ENCODE results near the gene AKT2. TPM values are rescaled to one million over a fixed set of nuclear protein-coding genes. Genes with fewer than 3 reads are reported as not detected.
"Not testable (repeated sequence)": the region's sequence is repeated elsewhere in the genome, so short reads cannot be mapped to it uniquely, and the experiment has no call there.

AKT2 gene
- total RNA-seq, 1 experiment from 2014 or later: 39.3 TPM

- no peak for DNase-seq (ENCODE audit: extremely low read depth, low read depth)
Observed at GRCh38 chr19:40223135-40223822, 61.9 kb downstream of the AKT2 start.

DNA sequence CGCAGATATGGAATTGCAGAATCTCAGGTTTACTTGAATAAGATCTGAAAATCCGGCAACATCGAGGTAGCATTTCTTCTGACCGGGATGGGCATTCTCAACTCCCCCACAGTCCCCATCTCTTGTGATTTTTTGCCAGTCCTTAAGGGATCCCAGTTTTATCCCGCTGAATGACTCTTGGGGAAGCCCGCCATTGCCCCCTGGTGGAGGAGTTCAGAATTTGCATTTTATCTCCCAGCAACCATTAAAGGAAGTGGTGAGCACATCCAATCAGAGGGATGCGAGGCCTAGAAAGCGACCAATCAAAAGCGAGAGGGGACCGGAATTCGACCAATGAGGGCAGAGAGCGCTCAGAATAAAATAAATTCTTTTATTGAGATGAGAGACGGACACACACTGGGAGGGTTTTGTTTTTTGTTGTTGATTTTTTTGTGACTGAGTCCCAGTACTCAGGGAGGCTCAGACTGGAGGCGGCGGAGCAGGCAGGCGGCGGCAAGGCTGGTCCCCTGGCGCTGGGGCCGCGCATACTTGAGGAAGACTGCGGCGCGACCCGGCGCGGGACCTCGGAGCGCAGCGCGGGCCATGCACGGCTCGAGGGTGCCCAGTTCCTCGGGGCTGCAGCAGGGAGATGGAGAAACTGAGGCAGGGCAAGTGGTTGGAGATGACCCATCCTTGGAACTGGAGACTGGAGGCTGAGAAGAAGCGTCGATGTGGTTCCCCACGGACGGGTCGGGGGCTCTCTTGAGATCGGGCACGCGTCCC, 63.1 kb downstream of the AKT2 start:
- peak; percentile 86 for DNase-seq (ENCODE audit: extremely low read depth, low read depth)

GRCh38 chr19:40220674-40221073, 64.5 kb downstream of the AKT2 start:
- no peak for DNase-seq (ENCODE audit: extremely low read depth, low read depth)

GRCh38 chr19:40219721-40220276, 65.3 kb downstream of the AKT2 start:
- DNase-seq (ENCODE audit: extremely low read depth, low read depth): peak; percentile 20

GRCh38 chr19:40219029-40219428, 66.1 kb downstream of the AKT2 start:
- DNase-seq (ENCODE audit: extremely low read depth, low read depth): not testable (repeated sequence)

DNA sequence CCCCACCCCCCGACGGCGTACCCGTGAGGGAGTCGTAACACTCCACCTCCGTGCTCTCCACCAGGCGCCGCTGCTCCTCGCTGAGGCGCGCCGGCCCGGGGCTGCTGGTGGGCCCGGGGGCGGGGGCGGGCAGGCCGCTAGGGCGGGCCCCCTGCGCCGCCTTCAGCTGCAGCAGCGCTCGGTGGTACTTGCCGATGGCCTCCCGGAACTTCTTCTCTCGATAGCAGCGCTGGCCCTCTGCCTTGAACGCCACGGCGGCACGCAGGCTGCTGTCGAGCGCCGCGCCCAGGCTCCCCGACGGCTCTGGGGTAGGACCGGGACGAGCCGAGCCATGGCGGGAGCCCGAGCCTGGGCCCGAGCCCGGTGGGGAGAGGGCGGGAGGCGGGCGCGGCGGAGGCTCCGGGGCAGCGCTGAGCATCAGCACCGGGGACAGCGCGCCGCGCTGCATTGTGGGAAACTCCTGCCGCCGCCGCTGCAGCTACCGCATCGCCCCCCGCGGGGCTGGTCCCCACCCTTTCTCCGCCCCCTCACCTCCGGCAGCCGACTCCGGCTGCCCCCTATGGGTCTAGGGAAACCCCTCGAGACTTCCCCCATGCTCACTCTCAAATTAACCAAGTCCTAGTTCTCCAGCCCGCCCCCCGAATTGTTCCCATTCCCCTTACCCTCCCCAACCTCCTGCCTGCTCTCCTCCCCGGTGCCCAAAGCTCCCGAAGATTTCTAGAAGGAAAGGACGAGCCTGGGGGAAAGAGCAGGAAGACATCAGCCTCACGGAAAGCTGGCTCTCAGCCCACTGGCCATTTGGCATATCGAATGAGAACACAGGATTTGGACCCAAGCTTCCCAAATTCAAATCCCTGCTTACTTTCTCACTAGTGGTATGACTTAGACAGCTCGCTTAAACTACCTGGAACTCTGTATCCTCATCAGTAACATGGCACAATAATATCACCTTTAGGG, 66.9 kb downstream of the AKT2 start, which contains the start of gene TTC9B:
Gene TTC9B, minus strand, starts transcription at position 451 of the 957 bp plus-strand sequence. Its CDS starts 3 bp downstream, at position 448.
- DNase-seq (ENCODE audit: extremely low read depth, low read depth): no peak

GRCh38 chr19:40217027-40217810, 67.9 kb downstream of the AKT2 start:
- DNase-seq (ENCODE audit: extremely low read depth, low read depth): no peak

DNA sequence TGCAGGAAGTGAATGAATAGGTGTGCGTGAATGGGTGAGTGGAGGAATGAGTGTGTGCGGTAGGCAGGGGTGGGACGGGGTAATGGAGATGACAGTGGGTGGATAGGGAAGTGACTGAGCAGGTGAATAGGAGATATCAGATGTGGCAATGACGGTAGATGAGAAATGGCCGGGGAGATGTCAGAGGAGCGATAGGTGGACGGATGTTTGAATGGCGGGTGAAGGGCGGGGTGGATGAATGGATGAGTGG, 68.4 kb downstream of the AKT2 start:
- no peak for DNase-seq (ENCODE audit: extremely low read depth, low read depth)

DNA sequence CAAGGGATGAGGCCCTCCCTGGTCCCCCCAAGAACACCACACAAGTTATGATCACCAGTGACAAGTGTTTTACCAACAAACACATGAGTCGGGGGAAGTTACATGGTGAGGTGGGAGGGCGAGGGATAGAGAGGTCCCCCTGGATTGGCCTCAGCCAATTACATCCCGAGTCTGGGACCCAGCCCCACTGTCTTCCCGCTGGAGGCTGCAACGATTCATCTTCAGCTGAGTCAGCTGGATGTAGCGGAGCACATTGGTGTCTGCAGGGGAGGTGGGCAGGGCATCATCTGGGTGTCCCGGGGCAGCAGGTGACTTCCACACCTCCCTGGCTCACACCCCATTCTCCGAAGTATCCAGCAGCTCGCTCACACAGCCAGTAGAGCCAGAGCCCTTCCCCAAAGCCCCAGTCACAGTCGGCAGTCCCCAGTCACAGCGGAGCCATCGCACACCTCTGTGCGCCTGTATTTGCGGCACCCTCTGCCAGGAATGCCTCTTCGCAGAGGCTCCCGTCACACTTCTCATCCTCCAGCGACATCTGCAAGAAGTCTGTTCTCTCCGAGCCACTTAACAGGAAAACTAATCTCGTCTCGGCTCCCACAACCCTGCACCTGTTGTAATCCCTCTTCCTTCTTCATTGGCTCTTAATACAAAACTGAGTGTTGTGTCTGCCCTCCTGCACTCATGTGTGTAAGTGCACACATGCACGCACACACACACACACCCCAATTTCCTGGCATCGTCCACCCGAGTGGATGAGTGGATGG, 69.0 kb downstream of the AKT2 start:
- no peak for DNase-seq (ENCODE audit: extremely low read depth, low read depth)

DNA sequence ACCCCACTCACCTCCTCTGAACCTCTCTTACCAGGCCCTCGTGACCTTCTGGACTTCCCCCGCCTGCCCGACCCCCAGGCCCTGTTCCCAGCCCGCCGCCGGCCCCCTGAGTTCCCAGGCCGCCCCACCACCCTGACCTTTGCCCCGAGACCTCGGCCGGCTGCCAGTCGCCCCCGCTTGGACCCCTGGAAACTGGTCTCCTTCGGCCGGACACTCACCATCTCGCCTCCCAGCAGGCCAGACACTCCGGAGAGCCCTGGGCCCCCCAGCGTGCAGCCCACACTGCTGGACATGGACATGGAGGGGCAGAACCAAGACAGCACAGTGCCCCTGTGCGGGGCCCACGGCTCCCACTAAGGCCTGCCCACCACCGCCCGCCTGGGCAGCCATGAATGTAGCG, 70.2 kb downstream of the AKT2 start:
- no peak for DNase-seq (ENCODE audit: extremely low read depth, low read depth)

DNA sequence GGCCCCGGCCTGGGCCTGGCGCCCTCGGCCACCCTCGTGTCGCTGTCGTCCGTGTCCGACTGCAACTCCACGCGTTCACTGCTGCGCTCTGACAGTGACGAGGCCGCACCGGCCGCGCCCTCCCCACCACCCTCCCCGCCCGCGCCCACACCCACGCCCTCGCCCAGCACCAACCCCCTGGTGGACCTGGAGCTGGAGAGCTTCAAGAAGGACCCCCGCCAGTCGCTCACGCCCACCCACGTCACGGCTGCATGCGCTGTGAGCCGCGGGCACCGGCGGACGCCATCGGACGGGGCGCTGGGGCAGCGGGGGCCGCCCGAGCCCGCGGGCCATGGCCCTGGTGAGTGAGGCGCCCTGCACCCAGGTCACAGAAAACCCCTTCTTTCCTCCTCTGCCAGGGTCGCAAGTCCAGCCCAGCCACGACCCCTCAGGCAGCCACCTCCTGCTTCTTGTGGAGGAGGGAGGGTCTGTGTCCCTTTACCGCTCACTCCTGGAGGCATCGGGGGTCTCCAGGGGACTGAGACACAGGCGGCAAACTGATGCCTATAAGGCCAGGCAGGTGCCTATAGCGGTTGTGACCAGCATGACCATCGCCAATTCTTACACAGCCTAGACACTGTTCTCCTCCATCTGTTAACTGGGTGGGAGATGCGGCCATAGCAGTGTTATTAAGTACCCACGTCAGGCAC, 71.1 kb downstream of the AKT2 start:
- no peak for DNase-seq (ENCODE audit: extremely low read depth, low read depth)

- DNase-seq (ENCODE audit: extremely low read depth, low read depth): no peak
Observed at GRCh38 chr19:40213251-40213829, 71.8 kb downstream of the AKT2 start.

GRCh38 chr19:40210889-40211288, 74.3 kb downstream of the AKT2 start:
- DNase-seq (ENCODE audit: extremely low read depth, low read depth): no peak

DNA sequence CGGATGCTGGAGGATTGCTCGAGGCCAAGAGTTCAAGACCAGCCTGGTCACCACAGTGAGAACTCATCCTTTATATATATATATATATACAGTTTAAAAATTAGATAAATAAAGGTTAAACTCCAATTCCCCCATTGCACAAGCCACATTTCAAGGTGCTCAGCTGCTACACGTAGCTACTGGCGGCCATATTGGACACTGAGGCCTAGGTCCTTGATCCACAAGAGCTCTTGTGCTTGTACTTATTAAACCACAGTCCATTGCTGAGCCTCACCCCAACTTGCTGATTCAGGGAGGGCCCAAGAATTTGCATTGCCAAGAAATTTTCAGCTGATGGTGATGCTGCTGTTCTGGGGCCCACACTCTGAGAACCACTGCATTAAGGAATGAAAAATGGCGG, 76.5 kb downstream of the AKT2 start:
- no peak for DNase-seq (ENCODE audit: extremely low read depth, low read depth)

- no peak for DNase-seq (ENCODE audit: extremely low read depth, low read depth)
Observed at GRCh38 chr19:40205760-40206159, 79.4 kb downstream of the AKT2 start.

DNA sequence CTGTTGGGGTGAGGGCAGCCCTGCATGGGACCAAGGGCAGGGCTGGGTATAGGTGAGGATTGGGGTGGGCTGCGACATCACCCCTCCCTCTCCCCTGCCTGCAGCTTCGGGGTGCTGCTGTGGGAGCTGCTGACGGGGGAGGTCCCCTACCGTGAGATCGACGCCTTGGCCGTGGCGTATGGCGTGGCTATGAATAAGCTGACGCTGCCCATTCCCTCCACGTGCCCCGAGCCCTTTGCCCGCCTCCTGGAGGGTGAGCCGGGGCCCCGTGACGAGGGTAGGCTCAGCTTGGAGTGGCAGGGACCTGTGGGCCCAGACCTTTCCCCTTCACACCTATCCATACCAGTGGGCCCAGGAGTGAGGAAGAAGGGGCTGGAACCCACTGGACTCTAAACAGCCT, 80.8 kb downstream of the AKT2 start:
- no peak for DNase-seq (ENCODE audit: extremely low read depth, low read depth)

- no peak for DNase-seq (ENCODE audit: extremely low read depth, low read depth)
Observed at GRCh38 chr19:40200341-40201099, 84.6 kb downstream of the AKT2 start.

Data from NCI-H460 (cell line).